Frontal cortex (tissue), 4 donors: ENCODE data around the gene CCNK. TPM values are rescaled to one million over a fixed set of nuclear protein-coding genes. Genes with fewer than 3 reads are reported as not detected.

Experiments
- DNase-seq, 2 donors: peaks; one replicate each; pipeline ENCODE4 v3.0.0; 2012; ENCODE audit warnings: low spot score in 2 of 2
- FAIRE-seq: peaks from 2 replicates; lab custom pipeline; 2012; peaks lifted over from hg19 to GRCh38; lab: Jason Lieb, UNC
- total RNA-seq: library from RNA; depleted of rRNA; stranded (reverse); fragments of >200 nt; gene quantifications from one replicate; pipeline ENCODE4 v1.2.3, GENCODE V29; 2014
- donor health status: control.
- donor health status: control.
- donor health status: control.

CCNK gene
- total RNA-seq = 19.2 TPM

DNA sequence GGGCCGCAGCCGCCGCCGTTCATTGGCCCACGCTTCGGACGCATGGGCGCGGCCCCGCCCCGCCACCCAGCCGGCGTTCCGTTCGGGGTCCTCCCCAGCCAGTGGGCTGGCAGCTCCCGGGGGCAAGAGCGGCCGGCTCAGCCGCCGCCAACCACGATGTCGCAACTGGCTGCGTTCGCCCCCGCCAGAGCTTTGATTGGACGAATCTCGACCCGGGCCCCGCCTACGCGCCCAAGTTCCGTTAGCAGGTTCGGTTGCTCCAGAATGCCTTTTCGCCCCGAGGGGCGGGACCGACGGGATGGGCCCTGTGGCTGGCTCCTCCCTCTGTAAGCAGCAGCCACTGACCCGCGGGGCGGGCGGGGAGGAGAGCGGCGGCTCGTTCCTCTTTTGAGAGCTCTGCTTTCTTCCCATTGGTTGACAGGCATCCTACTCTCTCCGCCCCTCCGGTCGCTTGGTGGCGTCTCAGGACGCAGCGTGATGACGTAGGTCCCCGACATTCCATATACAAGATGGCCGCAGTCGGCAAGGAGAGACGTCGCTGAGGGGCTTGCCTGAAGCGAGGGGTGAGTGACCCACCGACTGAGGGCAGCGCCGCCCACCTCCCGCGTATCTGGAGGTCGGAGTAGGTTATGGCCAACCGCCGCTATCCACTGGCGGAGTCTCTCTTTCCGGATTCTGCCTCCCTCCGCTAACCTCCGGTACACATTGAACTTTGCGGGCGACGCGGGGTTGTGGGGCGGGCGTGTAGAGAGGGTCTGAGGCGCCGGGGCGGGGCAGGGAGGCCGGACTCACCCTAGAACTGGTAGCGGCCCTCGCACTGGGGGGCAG is at the start of gene CCNK:
CCNK (plus strand) TSS at position 493 of the 828 bp plus-strand sequence. CDS start 11,269 bp downstream, outside the sequence.
- peak; percentile 96 for FAIRE-seq
- DNase-seq = peak; percentile 98 to 99

DNA sequence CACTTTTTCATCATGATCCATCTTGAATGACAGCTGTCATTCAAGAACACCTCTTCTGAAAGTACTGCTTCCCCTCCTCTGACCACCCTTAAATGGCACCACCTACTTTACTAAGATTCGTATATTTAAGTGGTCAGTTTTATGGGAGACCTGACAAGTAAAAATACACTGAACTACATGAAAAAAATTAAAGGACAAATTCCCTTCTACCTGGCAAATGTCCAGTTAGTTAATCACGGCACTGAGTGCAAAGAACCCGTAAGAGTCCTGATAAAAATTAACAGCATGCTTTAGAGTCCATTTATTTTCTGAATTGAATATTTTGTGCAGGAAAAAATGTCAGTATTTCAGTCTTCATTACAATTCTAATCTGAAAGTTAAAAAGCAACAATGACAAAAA is 49.2 kb upstream of the CCNK start:
- DNase-seq = no peak
- no peak for FAIRE-seq

DNA sequence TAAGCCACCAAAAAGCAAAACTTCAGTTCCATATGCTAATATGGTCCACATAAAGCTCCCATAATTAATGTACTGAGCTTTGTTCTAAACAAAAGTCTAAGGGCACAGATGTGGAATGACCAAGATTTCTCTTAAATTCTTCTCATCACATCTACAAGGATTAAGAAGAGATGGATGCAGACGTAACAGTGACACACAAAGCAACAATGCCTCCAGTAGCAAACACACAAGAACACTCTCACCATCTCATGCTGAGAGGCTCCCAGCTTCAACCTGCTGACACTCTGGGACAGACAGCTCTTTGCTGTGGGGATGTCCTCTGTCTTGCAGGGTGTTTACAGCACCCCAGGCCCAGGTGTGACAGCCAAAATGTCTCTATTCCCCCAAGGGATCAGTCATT is 48.7 kb upstream of the CCNK start:
- FAIRE-seq (no peak), DNase-seq (no peak)

DNA sequence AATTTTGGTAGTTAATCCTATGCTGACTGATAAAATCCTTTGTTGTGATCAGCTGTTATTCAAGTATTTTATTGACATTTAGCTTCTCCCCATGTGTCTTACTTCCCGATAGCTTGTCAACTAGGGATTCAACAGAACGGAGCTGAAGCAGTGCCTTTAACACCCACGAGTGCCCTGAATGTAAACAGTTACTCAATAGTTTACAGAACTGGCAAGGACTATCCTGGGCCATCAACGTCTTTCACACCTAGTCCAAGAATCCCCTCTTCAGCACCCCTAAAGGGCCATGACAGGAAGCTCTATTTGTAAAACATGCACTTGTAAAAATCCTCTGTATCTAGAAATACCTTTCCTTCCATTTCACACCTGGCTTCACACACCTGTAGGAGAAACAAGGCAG is 45.9 kb upstream of the CCNK start:
- no peak for FAIRE-seq
- no peak for DNase-seq

DNA sequence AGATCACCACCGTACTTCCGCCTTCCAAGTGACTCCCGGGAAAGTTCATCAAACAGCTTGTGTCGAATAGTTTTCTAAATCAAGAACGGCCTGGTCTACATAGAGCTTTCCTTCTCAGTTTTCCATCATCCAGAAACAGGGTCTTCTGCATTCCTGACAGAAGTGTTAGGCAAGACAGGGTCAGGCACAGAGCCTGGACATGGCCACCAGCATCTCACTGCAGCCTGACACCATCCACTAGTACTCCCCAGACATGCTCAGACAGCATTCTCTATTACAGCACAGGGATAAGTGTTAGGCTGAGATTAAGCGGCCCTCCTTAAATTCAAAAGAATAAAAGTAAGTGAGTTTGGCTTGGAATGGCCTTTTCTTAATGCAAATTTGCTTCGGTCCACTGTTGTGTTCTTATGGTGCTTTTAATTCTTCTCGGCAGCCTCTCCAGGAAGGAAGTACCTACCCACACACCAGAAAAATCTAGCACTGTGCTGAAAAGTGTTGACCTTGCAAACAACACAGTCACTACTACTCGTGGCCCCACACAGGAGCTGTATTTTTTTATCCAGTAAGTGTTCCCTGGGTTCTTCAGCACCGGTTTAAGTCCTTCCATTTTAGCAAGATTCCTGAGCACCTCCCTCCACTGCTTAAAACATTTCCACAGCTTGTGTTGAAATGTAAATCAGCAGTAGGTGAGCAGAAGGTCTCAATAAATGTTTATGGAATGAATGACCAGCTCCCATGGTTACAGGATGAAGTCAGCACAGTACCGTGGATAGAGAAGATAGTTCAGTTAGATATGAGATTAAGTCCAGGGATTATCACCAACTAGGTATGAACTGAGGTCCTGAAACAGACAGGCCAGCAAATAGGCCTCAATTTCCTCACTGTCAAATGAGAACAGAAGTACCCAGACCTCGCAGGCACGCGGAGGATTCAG is 44.7 kb upstream of the CCNK start:
- FAIRE-seq (no peak), DNase-seq (no peak)

DNA sequence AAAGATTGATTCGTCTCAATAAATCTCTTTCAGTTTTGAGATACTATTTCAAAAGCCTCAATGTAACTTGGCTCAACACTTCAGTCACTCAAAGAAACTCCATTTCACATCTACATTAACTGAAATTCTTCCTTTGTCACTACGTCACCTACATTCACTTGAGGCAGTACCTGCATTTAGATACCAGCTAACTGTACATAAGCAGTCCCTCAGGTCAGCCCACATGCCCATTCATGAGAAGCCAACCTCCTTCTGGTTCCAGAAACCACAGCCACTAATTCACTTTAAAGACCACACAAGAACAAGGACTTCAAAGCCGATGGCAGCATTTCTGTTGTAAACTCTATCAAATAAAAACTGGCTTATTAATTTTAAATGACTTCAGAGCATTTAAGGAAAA is 43.5 kb upstream of the CCNK start:
- DNase-seq = no peak
- no peak for FAIRE-seq

DNA sequence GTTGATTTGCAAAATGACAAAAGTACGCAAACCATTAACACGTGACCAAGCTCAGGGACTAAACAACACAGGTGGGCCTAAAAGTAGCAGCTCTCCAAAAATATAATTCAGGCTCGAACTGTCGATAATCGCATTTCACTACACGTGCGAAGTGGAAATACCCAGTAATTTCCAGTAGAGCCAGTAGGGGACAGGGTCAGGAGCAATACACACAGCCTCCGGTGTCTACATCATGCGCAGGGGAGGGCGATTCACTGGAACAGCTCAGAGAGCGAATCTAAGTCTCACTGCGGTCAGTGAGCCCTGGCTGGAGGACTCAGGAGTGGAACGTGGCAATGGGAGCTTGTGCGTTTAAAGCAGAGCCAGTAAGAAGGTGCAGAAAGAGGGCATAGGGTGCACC is 40.9 kb upstream of the CCNK start:
- no peak for DNase-seq

DNA sequence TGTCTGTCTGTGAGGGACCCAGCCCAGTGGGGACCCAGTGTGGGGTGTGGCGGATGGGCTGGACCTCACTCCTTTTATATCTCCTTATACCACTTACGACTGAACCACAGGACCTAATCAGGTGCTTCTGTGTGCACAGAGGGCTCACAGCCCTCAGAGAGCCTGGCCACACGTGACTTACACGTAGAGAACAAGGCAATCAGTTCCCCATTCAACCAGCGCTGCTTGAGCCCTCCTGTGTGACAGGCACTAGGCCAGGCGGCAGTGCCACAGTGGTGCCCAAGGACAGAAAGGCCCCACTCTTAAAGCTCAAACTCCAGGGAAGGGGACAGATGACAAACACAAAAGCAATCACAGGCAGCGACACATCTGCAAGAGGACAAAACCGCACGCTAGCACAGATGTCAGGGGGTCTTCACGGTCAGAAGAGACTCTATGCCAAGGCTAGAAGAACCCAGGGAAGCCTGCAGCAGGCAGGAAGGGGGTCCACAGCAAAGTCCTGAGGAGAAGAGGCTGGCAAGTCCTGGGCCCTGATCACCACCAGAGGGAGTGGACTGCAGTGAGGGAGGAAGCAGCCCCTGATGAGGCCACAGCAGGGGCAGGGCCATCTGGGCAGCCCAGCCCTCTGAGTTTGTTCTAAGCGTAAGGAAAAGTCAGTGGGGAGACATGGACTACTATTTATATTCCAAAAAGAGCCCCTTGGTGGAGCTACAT is 39.9 kb upstream of the CCNK start:
- FAIRE-seq = no peak
- DNase-seq = no peak

More for the DNA sequence above, 40.9 kb upstream of the CCNK start:
- FAIRE-seq = no peak

DNA sequence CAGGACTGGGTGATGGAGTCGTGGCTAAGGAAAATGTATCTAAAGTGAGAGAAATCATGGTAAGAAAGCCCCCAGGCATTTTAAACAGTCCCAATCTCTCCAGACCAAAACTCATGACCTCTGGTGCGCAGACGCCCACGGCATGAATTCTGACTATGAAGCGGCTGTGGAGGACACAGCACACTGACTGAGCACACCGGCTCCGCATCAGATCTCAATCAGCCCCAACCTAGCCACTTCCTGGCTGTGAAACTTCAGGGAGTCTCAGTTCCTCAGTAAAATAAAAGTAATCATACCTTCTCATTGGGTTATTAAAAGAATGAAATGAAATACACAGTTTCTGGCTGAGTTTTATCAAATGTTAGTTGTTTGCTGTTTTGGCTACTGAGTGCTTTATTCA is 39.3 kb upstream of the CCNK start:
- DNase-seq (no peak), FAIRE-seq (no peak)

DNA sequence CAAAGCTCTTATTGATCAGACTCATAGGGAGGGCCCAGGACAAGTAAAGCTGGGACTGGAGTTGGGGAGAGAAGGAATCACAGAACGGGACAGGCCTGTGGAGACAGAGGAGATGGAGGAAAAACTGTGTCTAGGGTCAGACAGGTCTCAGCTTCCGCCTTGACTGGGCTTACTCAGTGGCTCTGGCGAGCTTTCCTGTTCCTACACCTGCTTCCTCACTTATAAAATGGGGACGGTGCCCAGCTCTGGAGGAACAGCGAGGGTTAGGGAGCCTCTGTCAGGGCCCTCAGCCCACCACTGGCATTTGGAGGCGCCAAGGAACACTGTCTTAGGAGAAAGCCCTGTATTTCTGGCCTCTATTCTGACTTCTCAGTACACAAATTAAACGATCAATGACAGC is 35.3 kb upstream of the CCNK start:
- DNase-seq (no peak), FAIRE-seq (no peak)

DNA sequence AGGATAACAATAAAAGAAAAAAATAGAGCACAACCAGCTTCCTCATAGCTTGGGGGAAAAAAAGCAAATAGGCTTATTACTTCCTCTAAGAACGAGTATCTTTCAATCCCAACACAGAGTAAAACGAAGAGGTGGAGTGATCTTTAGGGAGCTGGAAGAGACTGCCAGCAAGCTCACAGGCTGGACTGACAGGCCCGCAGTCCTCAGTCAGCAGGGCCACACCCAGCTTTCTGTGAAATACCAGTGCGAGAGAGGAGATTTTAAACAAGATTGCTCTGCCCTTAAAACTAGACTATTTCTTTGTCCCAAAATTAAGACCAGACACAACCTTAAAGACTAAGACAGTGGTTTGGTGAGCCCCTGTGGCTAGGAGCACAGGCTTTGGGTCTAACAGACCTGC is 33.5 kb upstream of the CCNK start:
- DNase-seq (no peak), FAIRE-seq (no peak)

DNA sequence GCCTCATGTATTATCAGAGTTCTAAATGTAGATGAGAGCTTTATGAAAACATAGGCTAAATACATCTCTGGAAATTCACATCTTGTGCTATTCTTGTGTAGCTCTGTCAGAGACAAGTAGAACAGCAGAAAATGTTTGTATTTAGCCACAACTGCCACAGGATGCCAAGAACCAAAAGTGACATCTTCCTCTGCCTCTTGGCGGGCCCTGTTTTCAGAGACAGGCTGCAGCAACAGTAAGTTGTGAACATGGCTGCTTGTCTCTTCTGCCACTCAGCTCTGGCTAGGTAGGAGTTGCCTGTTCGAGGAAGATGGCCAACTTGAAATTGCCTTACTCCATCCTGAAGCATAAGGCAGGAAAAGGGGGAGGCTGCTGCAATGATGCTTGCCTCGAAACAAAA is 30.9 kb upstream of the CCNK start:
- DNase-seq (no peak), FAIRE-seq (no peak)

DNA sequence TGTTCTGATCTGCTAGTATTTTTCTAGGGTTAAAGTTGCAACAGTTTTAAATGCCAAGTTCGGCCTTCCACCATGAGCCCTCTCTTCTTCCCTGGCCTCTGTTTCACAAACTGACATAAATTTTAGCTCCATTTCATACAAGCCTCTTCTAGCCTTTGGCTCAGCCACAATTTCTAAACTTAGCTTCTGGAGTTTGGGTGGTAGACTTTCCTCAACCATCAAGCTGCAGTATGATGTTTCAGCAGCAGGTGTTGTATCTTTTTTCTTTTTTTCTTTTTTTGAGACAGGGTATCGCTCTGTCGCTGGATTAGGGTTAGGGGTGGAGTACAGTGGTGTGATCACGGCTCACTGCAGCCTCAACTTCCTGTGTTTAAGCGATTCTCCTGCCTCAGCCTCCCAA is 30.0 kb upstream of the CCNK start:
- DNase-seq (no peak), FAIRE-seq (no peak)

DNA sequence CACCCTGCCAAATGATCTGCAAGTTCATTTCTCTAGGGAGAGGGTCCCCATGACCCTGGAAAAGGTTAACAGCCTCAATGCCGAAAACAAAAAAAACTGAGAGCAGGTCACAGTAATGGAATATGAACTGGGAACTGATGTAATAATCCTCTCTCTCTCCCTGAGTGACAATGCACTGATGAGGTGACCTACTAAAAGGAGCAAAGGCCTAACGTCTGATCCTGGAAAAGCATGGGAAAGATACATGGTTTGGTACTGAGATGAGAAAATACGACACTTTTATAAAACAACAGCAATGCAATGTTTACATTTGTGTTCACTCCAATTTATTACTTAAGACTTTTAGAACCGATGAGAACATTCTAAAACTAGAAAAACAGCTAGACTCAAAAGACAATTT is 28.2 kb upstream of the CCNK start:
- DNase-seq (no peak), FAIRE-seq (no peak)

DNA sequence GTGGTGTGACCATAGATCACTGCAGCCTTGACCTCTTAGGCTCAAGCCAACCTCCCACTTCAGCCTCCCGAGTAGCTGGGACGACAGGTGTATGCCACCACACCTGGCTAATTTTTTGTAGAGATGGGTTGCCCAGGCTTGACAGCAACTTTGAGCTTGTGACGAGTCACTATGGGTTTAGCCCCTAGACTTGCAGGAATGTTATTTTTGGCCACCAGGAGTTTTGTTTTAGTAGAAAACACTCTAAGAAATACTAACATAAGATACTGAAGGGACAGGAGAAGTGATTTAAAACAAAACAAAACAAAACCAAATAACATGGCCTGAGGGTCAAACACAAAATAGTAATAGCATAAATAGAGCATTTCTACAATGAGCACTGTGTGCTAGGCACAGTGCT is 27.0 kb upstream of the CCNK start:
- no peak for DNase-seq
- no peak for FAIRE-seq

DNA sequence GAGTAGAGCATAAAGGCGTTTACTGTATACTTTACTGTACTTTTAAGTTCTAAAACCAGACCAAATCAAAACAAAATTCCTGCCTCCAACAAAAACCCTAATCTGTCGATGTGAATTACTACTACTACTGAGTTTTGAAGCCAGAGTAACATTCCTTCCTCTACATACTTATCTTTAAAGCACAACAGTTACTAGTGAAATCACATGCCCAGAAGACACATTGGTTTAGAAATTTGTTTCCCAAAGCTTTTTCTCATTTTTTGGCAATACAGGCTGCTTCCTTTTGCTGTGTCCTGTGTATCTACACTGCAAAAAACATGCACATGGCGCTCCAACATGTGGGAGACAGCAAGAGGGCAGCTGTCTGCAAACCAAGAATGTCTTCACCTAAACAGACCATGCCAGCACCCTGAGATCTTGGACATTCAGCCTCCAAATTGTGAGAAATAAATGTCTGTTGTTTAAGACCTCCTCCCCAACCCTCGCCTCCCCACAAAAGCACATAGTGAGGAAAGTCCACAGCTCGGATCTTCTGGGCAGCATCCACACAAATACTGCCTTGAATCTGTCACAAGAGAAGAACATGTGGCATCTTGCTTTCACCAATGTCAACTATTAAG is 21.6 kb upstream of the CCNK start:
- FAIRE-seq = no peak
- DNase-seq = no peak

DNA sequence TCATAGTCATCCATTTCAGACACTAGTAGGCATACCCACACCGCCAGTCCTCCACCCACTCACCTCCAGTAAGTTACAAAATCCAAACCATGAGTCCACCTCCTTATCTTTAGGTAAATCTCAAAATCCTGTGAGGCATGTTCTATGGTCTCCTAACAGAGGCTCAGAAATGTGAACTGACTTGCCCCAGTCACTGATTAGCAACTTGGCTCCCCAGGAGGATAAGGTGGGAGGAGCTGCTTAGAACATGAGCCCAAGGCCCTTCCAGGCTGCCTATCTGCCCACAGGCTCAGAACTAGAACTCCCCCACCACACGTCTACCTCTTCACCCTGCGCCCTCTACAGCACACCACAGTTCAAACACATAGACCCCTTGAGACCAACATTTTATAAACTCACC is 20.4 kb upstream of the CCNK start:
- DNase-seq (no peak), FAIRE-seq (no peak)

DNA sequence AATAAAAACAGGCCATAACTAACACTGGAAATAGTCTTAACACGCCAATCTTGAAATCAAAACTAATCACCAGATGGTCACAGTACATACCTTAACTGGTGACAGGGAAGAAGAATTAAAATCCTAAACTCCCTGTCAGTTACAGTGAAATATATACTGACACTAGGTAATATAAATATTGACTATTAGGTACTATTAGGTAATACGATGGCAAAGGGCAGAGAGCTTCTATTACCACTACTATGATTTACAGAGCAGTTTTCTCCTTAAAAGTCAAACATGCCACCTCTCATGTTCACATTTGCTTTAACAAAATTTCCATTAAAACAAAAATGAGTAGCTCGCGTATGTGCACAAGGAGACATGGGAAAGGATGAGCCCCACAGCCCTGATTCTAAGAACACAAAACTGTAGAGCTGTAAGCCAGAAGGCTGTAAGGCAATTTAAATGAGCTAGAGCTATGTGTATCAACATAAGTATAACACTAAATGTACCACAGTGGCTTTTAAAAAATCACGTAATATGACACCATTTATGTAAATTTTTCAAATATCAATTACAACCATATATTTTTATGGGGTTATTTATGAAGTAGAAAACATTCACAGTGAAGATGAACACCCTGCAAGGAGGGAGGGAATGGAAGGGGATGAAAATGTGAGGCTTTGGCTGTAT is 19.7 kb upstream of the CCNK start:
- DNase-seq (no peak), FAIRE-seq (no peak)

DNA sequence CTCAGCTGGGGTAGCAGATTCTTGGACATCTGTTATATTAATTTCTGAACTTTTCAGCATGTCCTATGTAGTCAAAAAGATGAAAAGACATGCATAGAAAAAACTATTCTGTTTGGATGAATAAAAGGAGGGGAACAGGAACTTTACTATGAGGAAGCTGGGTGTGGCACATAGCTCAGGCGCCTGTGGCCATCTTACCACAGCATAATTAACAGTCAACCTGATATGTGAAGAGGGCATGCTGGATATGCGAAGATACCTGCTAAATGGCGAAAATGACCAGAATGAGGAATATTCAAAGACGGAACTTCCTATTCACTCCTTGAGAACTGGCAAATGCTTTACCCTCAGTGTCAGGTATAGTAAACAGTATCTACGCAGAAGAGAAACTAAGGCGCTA is 19.0 kb upstream of the CCNK start:
- FAIRE-seq (no peak), DNase-seq (no peak)

DNA sequence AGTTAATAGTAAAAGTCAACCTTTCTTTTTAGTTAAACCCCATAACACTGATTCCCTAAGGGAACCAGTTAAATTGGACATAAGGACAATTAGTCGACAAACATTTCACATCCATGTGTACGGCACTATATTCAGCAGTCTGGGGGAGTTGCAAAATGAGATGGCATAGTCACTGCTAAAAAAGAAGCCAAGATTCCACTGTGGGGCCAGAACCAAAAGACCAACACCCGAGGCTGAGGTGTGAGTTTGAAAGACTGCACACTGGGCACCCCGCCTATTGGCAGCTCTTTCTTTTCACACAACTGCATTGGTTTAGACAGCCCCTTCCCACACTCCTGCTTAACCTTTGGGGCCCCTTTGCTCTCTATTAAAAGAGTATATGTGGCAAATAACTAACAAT is 17.2 kb upstream of the CCNK start:
- DNase-seq (no peak), FAIRE-seq (no peak)
